HepG2 (cell line): Measurements from ENCODE around the gene RAB20. TPM values are rescaled to one million over a fixed set of nuclear protein-coding genes. Genes with fewer than 3 reads are reported as not detected.
A peak's percentile ranks its signal among the peaks of the same experiment; 100 is the strongest.

Source experiments
- ATAC-seq: fragments of 200-7000 bp; cut with Tn5 transposase; 3 replicates; pipeline ENCODE4 v1.9.1; 2020; ENCODE audit warnings: mild to moderate bottlenecking, moderate library complexity
- BruUV-seq: library from RNA; stranded (reverse); fragments of 400-500 nt; replicated peaks from 2 replicates; lab custom pipeline; 2021; lab: Mats Ljungman, UMichigan
- CTCF ChIA-PET: fragments of 300-600 bp; formaldehyde crosslinking; extraction: SDS; loops from one replicate; lab custom pipeline; 2021; ENCODE audit warnings: low total read pairs, inconsistent platforms, low intra/inter-chr PET ratio; lab: Yijun Ruan, JAX
- POLR2A ChIA-PET: fragments of 350-600 bp; sonication (Branson Sonifier 250); formaldehyde crosslinking; loops from one replicate; lab custom pipeline; 2020; ENCODE audit warnings: antibody characterized with exemption, inconsistent platforms; lab: Yijun Ruan, JAX
- DNase-seq: peaks from one replicate; pipeline ENCODE4 v3.0.0-alpha.2; 2015; ENCODE audit warnings: low spot score
- FAIRE-seq: peaks from 3 replicates; lab custom pipeline; 2011; peaks lifted over from hg19 to GRCh38; lab: Jason Lieb, UNC
- H2AFZ ChIP-seq: one replicate; pipeline ENCODE4 v1.6.1; 2011; ENCODE audit warnings: low read length, inconsistent platforms
- H3K27ac ChIP-seq: fragments of 300-600 bp; 3 replicates; pipeline ENCODE4 v1.8.0; 2011; ENCODE audit warnings: mixed run types, mild to moderate bottlenecking, mixed read lengths, low read length, inconsistent platforms; ENCODE audit not compliant: insufficient read depth; ENCODE audit errors: extremely low read length
- H3K27me3 ChIP-seq, 2 experiments: fragments of 200-600 bp in 1 of 2; 2 replicates in 1 of 2; 3 replicates in 1 of 2; pipeline versions ENCODE4 v1.6.0 to v1.8.0; 2011; ENCODE audit warnings: low read length in 2 of 2, mild to moderate bottlenecking in 2 of 2, moderate library complexity in 2 of 2, inconsistent platforms in 1 of 2; ENCODE audit not compliant: insufficient read depth in 2 of 2, control insufficient read depth in 1 of 2
- H3K36me3 ChIP-seq, 2 experiments: fragments of 200-600 bp in 1 of 2; replicated peaks in 1 of 2; 2 replicates in 1 of 2; 3 replicates in 1 of 2; pipeline versions ENCODE4 v1.5.1 to v1.8.0; 2011; ENCODE audit warnings: low read length in 2 of 2, inconsistent platforms in 1 of 2; ENCODE audit not compliant: insufficient read depth in 2 of 2, control insufficient read depth in 1 of 2
- H3K4me1 ChIP-seq: 2 replicates; pipeline ENCODE4 v1.5.1; 2012; ENCODE audit warnings: low read length, inconsistent platforms; ENCODE audit not compliant: insufficient read depth
- H3K4me2 ChIP-seq: 2 replicates; pipeline ENCODE4 v1.6.0; 2011; ENCODE audit warnings: low read depth, low read length, inconsistent platforms
- H3K4me3 ChIP-seq, 3 experiments: fragments of 200-600 bp in 1 of 3; sonication (generic), shearing (Covaris generic) in 1 of 3; replicated peaks in 1 of 3; 2 replicates each; pipeline ENCODE4 v1.5.1; 2011 to 2016; ENCODE audit warnings: low read length in 3 of 3, inconsistent platforms in 2 of 3, low read depth in 2 of 3, mild to moderate bottlenecking in 2 of 3, control low read depth in 1 of 3, mixed read lengths in 1 of 3; ENCODE audit not compliant: insufficient read depth in 1 of 3
- H3K79me2 ChIP-seq: one replicate; pipeline ENCODE4 v1.6.1; 2011; ENCODE audit warnings: low read length, inconsistent platforms; ENCODE audit not compliant: insufficient read depth
- H3K9ac ChIP-seq: 2 replicates; pipeline ENCODE4 v1.6.0; 2011; ENCODE audit warnings: mild to moderate bottlenecking, low read depth, low read length, inconsistent platforms; ENCODE audit not compliant: insufficient read depth
- H3K9me3 ChIP-seq: 2 replicates; pipeline ENCODE4 v1.5.1; 2012; ENCODE audit warnings: mild to moderate bottlenecking, low read length
- H4K20me1 ChIP-seq: 2 replicates; pipeline ENCODE4 v1.6.0; 2011; ENCODE audit warnings: inconsistent platforms, mild to moderate bottlenecking, low read length, moderate library complexity; ENCODE audit not compliant: insufficient read depth
- HNRNPL ChIP-seq: fragments of 200-400 bp; formaldehyde crosslinking; IDR thresholded peaks from 2 replicates; pipeline ENCODE4 v1.6.1; 2017; ENCODE audit warnings: mild to moderate bottlenecking, low read depth, low read length
- STAT6 ChIP-seq: sonication (generic); formaldehyde crosslinking; IDR thresholded peaks from 2 replicates; pipeline ENCODE4 v1.4.0; 2020; ENCODE audit warnings: missing genetic modification reagents, mild to moderate bottlenecking, borderline replicate concordance
- TBX2 ChIP-seq: sonication (generic); formaldehyde crosslinking; IDR thresholded peaks from 2 replicates; pipeline ENCODE4 v1.5.0; 2020; ENCODE audit warnings: missing genetic modification reagents, mild to moderate bottlenecking, borderline replicate concordance
- WGBS: methylation state at CpG from one replicate; pipeline ENCODE4 v1.1.6; 2017; ENCODE audit warnings: low lambda C conversion rate; 5-methylcytosine and 5-hydroxymethylcytosine counted together
- in situ Hi-C: cut with HindIII; loops from 2 replicates; pipeline ENCODE4 v1.10.0; 2017; ENCODE audit warnings: low pct_unique_long_range_greater_than_20kb; ENCODE audit not compliant: extremely low pct_ligation_motif_present
- intact Hi-C: fragments of 100-400 bp; cut with micrococcal nuclease; formaldehyde crosslinking; loops from one replicate; pipeline ENCODE4 v1.10.0; 2022; ENCODE audit not compliant: unreplicated experiment
- polyA plus RNA-seq, 8 experiments: library from polyadenylated mRNA; depleted of rRNA in 3 of 8; stranded (reverse) in 7 of 8; unstranded in 1 of 8; fragments of >200 nt; fragmentation: Illumina TruSeq in 4 of 8; extraction: Trizol in 4 of 8; gene quantifications; 2 replicates each; pipeline versions ENCODE4 v1.2.1 to v1.2.3, GENCODE V29; 2011 to 2016; ENCODE audit warnings: low read depth in 4 of 8, missing spikeins in 1 of 8, mixed read lengths in 1 of 8; ENCODE audit not compliant: insufficient read depth in 1 of 8
- total RNA-seq, 5 experiments: library from RNA; depleted of rRNA; stranded (reverse); fragments of >200 nt; fragmentation: Illumina TruSeq; extraction: Trizol; gene quantifications; 2 replicates each; pipeline ENCODE4 v1.2.3, GENCODE V29; 2016; ENCODE audit warnings: low read depth in 1 of 5

RAB20 gene
- total and polyA plus RNA-seq, 2 of the 13 experiments (the other 11 are each of a cell fraction or from before 2014, with no cell fraction given), result 15.6 to 30.5 TPM

GRCh38 chr13:110563463-110563774 is 1.9 kb upstream of the RAB20 start:
- Histone ChIP-seq H3K36me3 (peaks cover 3 to 5% of the 10 kb centered on the region in 2 experiments; a peak in 4 of 5 replicates), H3K79me2 (peaks cover 33% of the 10 kb centered on the region), H3K27ac (peak overlapping the region; percentile 95), H3K4me2 (peak overlapping the region; percentile 89), H3K9me3 (no peaks in the 10 kb centered on the region), H3K4me3 (peak overlapping the region; percentile 90 to 98 (median 94)), H3K9ac (peak overlapping the region; percentile 86), H3K4me1 (peaks cover 43% of the 10 kb centered on the region), H3K27me3 (no peaks in the 10 kb centered on the region; a peak in 1 of 5 replicates), H2AFZ (no peak overlapping the region), H4K20me1 (no peaks in the 10 kb centered on the region)
- in situ Hi-C loops, result loop anchor here (5.0 kb wide), 1 partner anchor 106 kb away; no protein-coding TSS in a partner anchor
- no peak for DNase-seq
- intact Hi-C loops, result loop anchor here (2.0 kb wide), 2 partner anchors 13 to 53 kb away; no protein-coding TSS in a partner anchor
- TF ChIP-seq HNRNPL (no peak), STAT6 (0 out of 2 replicates have a peak, but pooled peaks have one; percentile 20), TBX2 (CRISPR knock-in tag) (peak; percentile 2; the same call in 1 of the 2 replicates)
- no peak for ATAC-seq
- POLR2A ChIA-PET, result interaction anchor here (1.0 kb wide), 1 partner anchor 14 kb away, joined by 4 read pairs; no protein-coding TSS in a partner anchor
- CTCF ChIA-PET, result no interaction called here
- 37% methylated on average over 9 of the region's 9 CpGs for WGBS
- FAIRE-seq, result no peak
- no TSS peak for BruUV-seq
